ENCODE data around the gene TMEM212. TPM values are rescaled to one million over a fixed set of nuclear protein-coding genes. Genes with fewer than 3 reads are reported as not detected.

TMEM212 gene
- total RNA-seq, 2 experiments from 2014 or later: not detected

DNA sequence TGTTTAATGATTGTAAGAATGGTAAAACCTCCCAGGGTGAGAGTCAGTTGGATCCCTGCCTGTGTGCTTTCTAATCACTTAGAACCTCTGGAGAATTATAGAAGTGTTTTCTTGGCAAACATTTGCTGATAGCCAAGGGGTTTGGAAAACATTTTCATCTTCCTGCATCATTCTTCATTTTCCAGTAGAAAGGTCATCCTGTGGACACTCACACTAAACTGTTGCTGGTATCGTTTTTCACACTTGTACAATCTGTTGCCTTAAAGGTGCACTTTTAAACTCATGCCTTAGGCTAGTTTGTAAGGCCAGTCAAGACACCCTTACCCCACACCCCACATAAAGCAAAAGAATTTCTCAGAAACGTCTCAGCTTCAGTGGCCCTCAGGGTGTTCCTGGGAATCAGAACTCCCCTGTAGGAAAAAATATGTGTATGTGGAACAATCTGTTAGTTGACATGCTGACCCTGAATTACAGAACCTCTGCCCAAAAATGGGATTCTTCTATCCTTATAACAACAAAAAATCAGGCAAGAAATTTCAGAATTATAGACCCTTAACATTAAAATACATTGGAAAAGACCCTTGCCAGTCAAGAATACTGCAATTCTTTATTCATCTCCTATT, 27.1 kb upstream of the TMEM212 start:
- no peak for DNase-seq
- Mint-ChIP-seq H3K9me3 (no peaks in the 10 kb centered on the region), H3K4me3 (no peak overlapping the region), H3K27me3 (ENCODE audit: low read depth) (peaks cover 19% of the 10 kb centered on the region), H3K36me3 (ENCODE audit: low read depth) (no peaks in the 10 kb centered on the region), H3K4me1 (ENCODE audit: low read depth) (peaks cover 8% of the 10 kb centered on the region), H3K27ac (no peak overlapping the region)
- intact Hi-C loops (cut with micrococcal nuclease): no loop called here
- CTCF ChIA-PET: no interaction called here

DNA sequence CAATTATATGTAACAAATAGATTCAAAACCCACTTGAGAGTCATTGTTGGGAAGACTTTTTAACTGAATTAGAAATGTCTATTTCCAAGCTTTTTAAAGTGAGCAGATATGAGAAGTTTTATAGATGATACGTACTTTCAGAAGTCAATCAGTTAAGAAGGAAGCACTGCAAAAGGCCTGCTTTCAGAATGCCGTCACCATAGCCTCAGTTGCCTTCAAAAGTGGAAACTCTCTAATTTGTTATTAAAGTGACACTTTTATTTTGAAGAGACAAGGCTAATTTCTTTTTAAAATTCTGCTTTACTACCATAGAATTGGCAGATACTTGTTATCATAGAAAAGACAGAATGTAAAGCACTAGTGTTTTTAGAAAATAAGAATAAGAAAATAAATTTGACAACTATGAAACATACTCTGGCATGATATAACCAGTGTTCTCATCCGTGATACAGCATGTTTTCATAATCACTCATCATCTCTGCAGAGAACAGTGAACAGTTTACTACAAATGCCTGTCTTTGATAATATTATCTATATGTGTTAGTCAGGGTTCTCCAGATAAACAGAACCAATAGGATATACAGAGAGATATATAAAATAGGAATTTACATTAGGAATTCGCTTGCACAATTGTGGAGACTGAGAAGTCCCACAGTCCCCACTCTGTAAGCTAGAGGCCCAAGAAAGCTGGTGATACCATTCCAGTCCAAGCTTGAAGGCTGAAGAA, 25.9 kb upstream of the TMEM212 start:
- H3K4me3 Mint-ChIP-seq: no peak overlapping the region
- H3K27me3 Mint-ChIP-seq (ENCODE audit: low read depth): peaks cover 13% of the 10 kb centered on the region
- H3K36me3 Mint-ChIP-seq (ENCODE audit: low read depth): no peaks in the 10 kb centered on the region
- H3K4me1 Mint-ChIP-seq (ENCODE audit: low read depth): peaks cover 17% of the 10 kb centered on the region
- CTCF ChIA-PET: interaction anchor here (0.6 to 0.8 kb wide), 3 partner anchors 22 to 767 kb away, joined by 3 read pairs; no protein-coding TSS in a partner anchor
- intact Hi-C loops (cut with micrococcal nuclease): no loop called here
- DNase-seq: no peak
- H3K27ac Mint-ChIP-seq: no peak overlapping the region
- H3K9me3 Mint-ChIP-seq: no peaks in the 10 kb centered on the region

DNA sequence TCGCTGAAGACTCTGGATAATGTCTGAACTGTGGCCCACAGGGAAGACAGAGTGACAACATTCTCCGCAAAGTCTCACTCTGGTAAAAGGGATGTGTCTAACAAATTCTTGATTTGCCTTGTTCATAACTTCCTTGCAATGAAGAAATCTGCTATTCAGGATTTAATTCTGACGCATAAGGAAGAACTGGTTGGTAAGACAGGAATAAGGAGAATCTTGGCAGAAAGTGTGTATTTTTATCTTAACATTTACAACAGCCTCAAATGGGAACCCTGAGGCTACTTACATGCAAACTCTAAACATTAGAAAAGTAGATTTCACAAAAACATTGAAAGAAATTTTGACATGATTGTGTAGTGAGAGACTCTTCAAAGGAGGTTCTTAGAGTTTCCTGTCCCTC, 22.1 kb upstream of the TMEM212 start:
- Mint-ChIP-seq H3K27me3 (ENCODE audit: low read depth) (peaks cover 7% of the 10 kb centered on the region), H3K4me3 (no peak overlapping the region), H3K9me3 (no peaks in the 10 kb centered on the region), H3K4me1 (ENCODE audit: low read depth) (peaks cover 14% of the 10 kb centered on the region), H3K36me3 (ENCODE audit: low read depth) (no peaks in the 10 kb centered on the region), H3K27ac (no peak overlapping the region)
- intact Hi-C loops (cut with micrococcal nuclease): no loop called here
- DNase-seq: no peak
- CTCF ChIA-PET: no interaction called here

DNA sequence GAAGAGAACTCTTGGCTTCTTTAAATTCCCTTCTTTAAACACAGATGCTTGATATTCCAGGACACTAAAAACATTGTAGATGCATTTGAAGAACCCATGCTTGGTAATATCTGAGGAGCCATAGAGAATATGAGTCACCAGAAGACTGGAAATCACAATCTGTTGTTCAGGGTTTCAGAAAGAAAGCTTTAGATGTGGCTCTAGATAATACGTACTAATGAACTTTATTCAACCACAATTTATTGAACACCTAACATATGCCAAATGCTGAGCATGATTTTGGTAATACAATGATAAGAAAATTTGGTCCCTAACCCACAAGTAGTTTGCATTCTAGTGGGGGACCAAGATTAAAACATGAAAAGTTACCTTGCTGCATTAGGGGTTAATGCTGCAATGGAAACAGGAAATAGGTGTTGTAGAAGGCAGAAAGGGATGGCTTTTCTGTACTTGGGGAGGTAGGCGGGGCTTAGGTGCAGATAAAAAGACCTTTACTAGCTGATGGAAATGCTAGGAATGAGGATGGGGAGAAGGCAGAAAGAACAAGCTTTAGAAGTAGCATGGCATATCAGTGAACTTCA, 21.3 kb upstream of the TMEM212 start:
- H3K27ac Mint-ChIP-seq: no peak overlapping the region
- H3K27me3 Mint-ChIP-seq (ENCODE audit: low read depth): peaks cover 6% of the 10 kb centered on the region
- H3K4me1 Mint-ChIP-seq (ENCODE audit: low read depth): peaks cover 14% of the 10 kb centered on the region
- H3K36me3 Mint-ChIP-seq (ENCODE audit: low read depth): no peaks in the 10 kb centered on the region
- H3K4me3 Mint-ChIP-seq: no peak overlapping the region
- DNase-seq: no peak
- intact Hi-C loops (cut with micrococcal nuclease): no loop called here
- CTCF ChIA-PET: interaction anchor here (0.9 kb wide), 1 partner anchor 10 kb away, joined by 3 read pairs; no protein-coding TSS in a partner anchor
- no peaks in the 10 kb centered on the region for H3K9me3 Mint-ChIP-seq

DNA sequence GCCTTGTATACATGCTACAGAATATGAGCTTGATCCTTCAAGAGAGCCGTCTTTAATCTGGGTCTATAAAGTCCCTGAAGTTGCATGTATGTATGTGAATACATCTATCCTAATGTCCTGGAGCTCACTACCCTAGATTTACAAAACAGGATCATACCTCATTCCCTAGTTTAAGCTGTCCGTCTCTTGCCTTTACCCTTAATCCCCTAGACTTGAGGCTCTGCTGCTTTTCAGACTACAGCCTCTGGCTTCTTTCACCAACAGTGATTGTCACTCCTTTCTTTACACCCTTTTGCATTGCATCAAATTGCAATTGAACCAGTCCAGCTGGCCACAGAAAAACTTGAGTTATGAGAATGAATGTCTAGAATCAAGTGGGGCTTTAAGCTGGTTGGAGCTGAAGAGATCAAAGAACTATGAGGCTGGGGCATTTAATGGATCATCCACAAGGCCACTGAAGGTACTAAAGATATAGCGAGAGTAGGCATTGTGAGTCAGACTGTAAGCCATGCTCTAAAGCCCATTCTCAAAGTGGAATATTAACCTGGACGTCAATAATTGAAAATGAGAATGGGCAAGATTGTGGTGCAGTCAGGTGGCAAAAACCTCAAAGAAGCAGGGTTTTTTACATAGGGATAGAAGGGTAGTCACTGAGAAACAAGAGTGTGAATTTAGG, 20.6 kb upstream of the TMEM212 start:
- Mint-ChIP-seq H3K4me3 (no peak overlapping the region), H3K36me3 (ENCODE audit: low read depth) (no peaks in the 10 kb centered on the region), H3K4me1 (ENCODE audit: low read depth) (peaks cover 14% of the 10 kb centered on the region), H3K27ac (no peak overlapping the region), H3K27me3 (ENCODE audit: low read depth) (peaks cover 10% of the 10 kb centered on the region), H3K9me3 (no peaks in the 10 kb centered on the region)
- intact Hi-C loops (cut with micrococcal nuclease): no loop called here
- CTCF ChIA-PET: interaction anchor here (0.9 kb wide), 1 partner anchor 9 kb away, joined by 3 read pairs; no protein-coding TSS in a partner anchor
- no peak for DNase-seq

DNA sequence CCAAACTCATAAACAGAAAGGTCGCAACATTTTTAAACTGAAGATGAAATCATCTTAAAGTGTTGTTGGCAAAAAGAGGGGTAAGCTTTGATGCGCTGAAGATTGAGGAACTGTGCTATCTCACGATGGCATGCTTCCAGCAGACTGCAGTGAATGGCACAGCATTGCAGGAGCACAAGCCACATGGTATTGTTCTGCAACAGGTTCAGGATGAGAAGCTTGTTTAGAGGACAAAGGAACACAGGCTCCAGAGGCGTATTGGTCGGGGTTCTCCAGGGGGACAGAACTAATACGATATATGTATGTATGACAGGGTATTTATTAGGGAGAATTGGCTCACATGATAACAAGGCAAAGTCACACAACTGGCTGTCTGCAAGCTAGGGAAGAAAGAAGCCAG, 19.0 kb upstream of the TMEM212 start:
- no peak for DNase-seq
- CTCF ChIA-PET: no interaction called here
- Mint-ChIP-seq H3K9me3 (no peaks in the 10 kb centered on the region), H3K4me3 (no peak overlapping the region), H3K27ac (no peak overlapping the region), H3K4me1 (ENCODE audit: low read depth) (peaks cover 14% of the 10 kb centered on the region), H3K36me3 (ENCODE audit: low read depth) (no peaks in the 10 kb centered on the region), H3K27me3 (ENCODE audit: low read depth) (peaks cover 12% of the 10 kb centered on the region)
- intact Hi-C loops (cut with micrococcal nuclease): no loop called here

DNA sequence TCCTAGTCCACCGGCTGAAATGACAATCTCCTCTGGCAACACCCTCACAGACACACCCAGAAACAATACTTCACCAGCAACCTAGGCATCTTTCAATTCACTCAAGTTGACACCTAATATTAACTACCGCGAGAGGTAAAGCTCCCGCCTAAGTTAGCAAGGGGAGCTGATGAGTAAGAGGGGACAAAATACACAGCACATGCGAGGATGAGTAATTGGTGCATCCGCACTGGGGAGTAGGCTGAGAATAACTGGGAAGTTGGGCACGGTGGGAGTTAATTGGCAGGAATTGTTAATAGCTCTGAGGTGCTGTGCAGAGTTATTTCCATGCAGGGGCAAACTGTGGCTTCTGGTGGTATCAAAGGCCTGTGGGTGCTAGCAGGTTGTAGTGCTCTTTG, 18.3 kb upstream of the TMEM212 start:
- CTCF ChIA-PET: no interaction called here
- Mint-ChIP-seq H3K27ac (no peak overlapping the region), H3K36me3 (ENCODE audit: low read depth) (no peaks in the 10 kb centered on the region), H3K9me3 (no peaks in the 10 kb centered on the region), H3K27me3 (ENCODE audit: low read depth) (peaks cover 12% of the 10 kb centered on the region), H3K4me3 (no peak overlapping the region), H3K4me1 (ENCODE audit: low read depth) (peaks cover 14% of the 10 kb centered on the region)
- intact Hi-C loops (cut with micrococcal nuclease): no loop called here
- DNase-seq: no peak

DNA sequence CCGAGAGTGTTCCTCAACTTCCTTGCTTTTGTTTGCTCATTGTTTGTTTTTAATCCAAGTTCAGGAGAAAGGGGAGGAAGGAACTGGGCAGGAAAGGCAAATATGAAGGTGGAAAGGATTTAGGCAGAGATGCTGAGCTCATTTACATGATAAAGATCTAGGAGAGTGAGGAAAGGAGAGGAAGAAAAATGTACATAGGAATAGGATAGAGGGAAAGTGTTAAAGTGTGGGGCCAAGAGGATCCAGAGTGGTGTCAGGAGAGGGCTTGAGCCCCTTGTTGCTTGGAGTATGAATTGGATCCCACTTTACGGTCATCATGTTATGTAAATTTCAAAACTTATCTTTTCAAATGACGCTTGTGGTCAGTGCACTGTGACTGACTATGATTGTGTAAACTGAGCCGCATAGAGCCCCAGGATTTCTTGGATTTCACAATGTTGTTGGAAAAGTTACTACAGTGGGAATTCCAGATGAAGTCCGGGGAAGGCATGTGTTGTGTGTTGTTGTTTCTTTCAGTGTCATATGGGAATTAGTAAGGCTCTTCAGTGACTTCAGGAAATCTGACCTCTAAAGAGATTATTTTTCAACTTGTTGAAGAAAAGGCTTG, 17.8 kb upstream of the TMEM212 start:
- CTCF ChIA-PET: no interaction called here
- peaks cover 14% of the 10 kb centered on the region for H3K4me1 Mint-ChIP-seq (ENCODE audit: low read depth)
- no peak for DNase-seq
- H3K4me3 Mint-ChIP-seq: no peak overlapping the region
- H3K9me3 Mint-ChIP-seq: no peaks in the 10 kb centered on the region
- intact Hi-C loops (cut with micrococcal nuclease): no loop called here
- peaks cover 12% of the 10 kb centered on the region for H3K27me3 Mint-ChIP-seq (ENCODE audit: low read depth)
- no peak overlapping the region for H3K27ac Mint-ChIP-seq
- H3K36me3 Mint-ChIP-seq (ENCODE audit: low read depth): no peaks in the 10 kb centered on the region

DNA sequence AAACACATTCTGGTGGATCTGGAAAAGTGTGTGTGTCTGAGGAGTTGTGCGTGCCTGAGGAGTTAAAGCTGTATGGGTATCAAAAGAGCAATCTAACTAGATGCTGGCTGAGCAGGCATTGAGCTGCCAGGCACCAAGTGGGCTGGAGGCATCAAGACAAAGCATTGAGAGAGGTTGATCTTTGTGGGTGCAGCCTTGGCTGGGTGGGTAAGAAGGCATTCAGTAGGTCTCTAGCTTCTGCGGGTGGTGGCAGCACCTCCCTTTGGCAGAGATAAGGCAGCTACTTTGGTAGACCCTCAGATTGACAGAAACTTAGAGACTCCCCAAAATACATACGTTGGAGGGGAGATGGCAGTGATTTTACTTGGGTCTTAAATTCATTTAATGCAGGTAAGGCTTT, 15.8 kb upstream of the TMEM212 start:
- no peaks in the 10 kb centered on the region for H3K9me3 Mint-ChIP-seq
- H3K4me1 Mint-ChIP-seq (ENCODE audit: low read depth): peaks cover 2% of the 10 kb centered on the region
- H3K27ac Mint-ChIP-seq: no peak overlapping the region
- peaks cover 12% of the 10 kb centered on the region for H3K27me3 Mint-ChIP-seq (ENCODE audit: low read depth)
- CTCF ChIA-PET: interaction anchor here (0.7 kb wide), 1 partner anchor 16 kb away, joined by 4 read pairs; no protein-coding TSS in a partner anchor
- DNase-seq: no peak
- no peaks in the 10 kb centered on the region for H3K36me3 Mint-ChIP-seq (ENCODE audit: low read depth)
- H3K4me3 Mint-ChIP-seq: no peak overlapping the region
- intact Hi-C loops (cut with micrococcal nuclease): no loop called here

DNA sequence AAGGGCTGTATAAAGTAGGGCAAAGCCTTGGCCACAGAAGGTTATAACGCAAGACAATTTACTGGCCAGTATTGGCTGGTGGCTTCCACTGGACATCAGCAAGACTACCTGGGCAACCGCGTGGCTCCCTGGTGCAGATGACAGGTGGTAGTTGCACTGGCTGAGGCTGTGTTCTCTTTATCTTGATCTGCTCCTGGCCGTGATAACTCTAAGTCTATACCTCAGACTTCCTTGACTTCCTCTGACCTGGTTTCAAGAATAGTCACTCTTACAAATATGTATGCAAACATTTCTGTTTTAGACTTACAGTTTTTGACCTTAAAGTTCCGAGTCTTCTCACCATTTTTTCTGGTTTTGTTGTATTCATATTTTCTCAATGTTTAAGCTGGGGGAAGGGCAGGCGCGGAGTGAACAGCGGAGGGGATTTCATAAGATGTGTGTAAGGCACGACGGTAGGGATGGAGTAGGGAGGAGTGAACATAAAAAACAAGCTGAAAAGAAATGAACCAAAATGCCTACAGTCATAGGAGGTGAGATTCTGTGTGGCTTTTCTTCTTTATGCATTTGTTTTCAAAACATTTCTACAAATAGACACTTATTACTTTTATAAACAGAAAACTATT, 15.2 kb upstream of the TMEM212 start:
- Mint-ChIP-seq H3K27me3 (ENCODE audit: low read depth) (peaks cover 12% of the 10 kb centered on the region), H3K27ac (no peak overlapping the region), H3K4me3 (no peak overlapping the region), H3K4me1 (ENCODE audit: low read depth) (no peaks in the 10 kb centered on the region), H3K36me3 (ENCODE audit: low read depth) (no peaks in the 10 kb centered on the region), H3K9me3 (no peaks in the 10 kb centered on the region)
- CTCF ChIA-PET: interaction anchor here (1.1 kb wide), 1 partner anchor 23 kb away, joined by 3 read pairs; no protein-coding TSS in a partner anchor
- no peak for DNase-seq
- intact Hi-C loops (cut with micrococcal nuclease): loop anchor here (2.0 kb wide), 1 partner anchor 213 kb away; no protein-coding TSS in a partner anchor

DNA sequence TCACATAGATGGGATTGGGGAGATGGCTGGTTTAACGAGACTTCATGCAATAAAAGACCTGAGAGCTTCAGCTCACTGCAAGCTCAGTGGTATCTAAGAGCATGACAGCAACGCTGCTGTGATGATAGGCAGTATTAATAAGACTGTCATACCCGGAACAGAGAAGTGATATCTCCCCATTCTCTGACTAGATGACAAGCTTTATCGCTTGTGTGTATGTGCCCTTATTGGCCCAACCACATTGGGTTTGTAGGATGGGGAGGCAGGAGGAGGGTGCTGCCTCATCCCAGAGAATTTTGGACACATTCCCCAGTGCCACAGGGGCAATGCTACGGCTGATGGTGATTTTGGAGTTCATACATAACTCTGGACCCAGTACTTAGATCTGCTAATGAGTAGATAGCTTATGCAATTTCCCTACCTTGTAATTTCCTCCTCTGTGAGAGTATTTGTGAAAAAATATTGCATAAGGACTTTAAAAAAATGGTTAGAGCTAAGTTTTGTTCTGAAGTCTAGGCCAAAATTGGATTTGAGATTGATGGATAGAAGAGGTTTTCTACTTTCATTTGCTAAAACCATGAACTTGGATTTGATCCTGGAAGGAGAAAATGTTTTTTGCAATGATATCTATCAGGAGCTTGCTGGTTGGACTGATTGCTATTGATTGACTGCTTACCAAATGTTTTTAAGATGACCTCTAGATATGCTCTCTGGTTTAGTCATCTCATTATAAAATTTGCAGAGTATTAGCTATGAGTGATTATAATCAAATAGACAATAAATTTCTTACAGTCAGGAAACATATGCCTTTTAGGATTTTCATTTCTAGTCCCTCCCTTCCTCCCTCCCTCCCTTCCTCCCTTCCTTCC, 14.0 kb upstream of the TMEM212 start:
- no peaks in the 10 kb centered on the region for H3K36me3 Mint-ChIP-seq (ENCODE audit: low read depth)
- H3K9me3 Mint-ChIP-seq: no peaks in the 10 kb centered on the region
- H3K4me1 Mint-ChIP-seq (ENCODE audit: low read depth): no peaks in the 10 kb centered on the region
- intact Hi-C loops (cut with micrococcal nuclease): loop anchor here (2.0 kb wide), 1 partner anchor 214 kb away; no protein-coding TSS in a partner anchor
- no peak for DNase-seq
- no peak overlapping the region for H3K4me3 Mint-ChIP-seq
- no peak overlapping the region for H3K27ac Mint-ChIP-seq
- peaks cover 12% of the 10 kb centered on the region for H3K27me3 Mint-ChIP-seq (ENCODE audit: low read depth)
- CTCF ChIA-PET: interaction anchor here (0.9 to 1.6 kb wide), 6 partner anchors 10 to 867 kb away, joined by 3 read pairs; no protein-coding TSS in a partner anchor

Measured in activated naive CD4-positive, alpha-beta T cell treated with anti-CD3 and anti-CD28 coated beads for 36 hours (primary cell).